Measurements from ENCODE around the gene ECSIT. TPM values are rescaled to one million over a fixed set of nuclear protein-coding genes. Genes with fewer than 3 reads are reported as not detected.

ECSIT gene
- total and polyA plus RNA-seq, 4 donors, result 31.7 to 58.8 (median 40.4) TPM

- Histone ChIP-seq H3K36me3 (ENCODE audit: control insufficient read depth in 4 of 4, insufficient read depth in 4 of 4, low read length in 4 of 4) (no peaks in the 10 kb centered on the region), H3K4me3 (no peak overlapping the region), H3K9me3 (ENCODE audit: control insufficient read depth in 4 of 4, insufficient read depth in 3 of 4, low read length in 3 of 4) (no peaks in the 10 kb centered on the region), H3K27ac (ENCODE audit: low read depth in 1 of 2, low read length in 1 of 2) (no peak overlapping the region), H3K9ac (ENCODE audit: insufficient read depth in 1 of 2, low read length in 2 of 2) (no peak overlapping the region), H3K27me3 (ENCODE audit: control insufficient read depth in 3 of 3, insufficient read depth in 3 of 3, low read length in 2 of 3) (peaks cover 0 to 3% (median 0%) of the 10 kb centered on the region in 3 donors), H3K4me1 (ENCODE audit: control insufficient read depth in 5 of 5, insufficient read depth in 5 of 5, low read length in 5 of 5) (peaks cover 0 to 3% (median 0%) of the 10 kb centered on the region in 5 donors)
- no peak for TF ChIP-seq CTCF (IDR thresholded peaks at IDR 0.05; ENCODE audit: control extremely low read depth, extremely low read depth)
- WGBS, 2 donors, result 86 to 89% methylated on average over 20 of the region's 20 CpGs
- DNase-seq (no peak), ATAC-seq (ENCODE audit: insufficient read depth, low FRiP score) (no peak)
Measured at GRCh38 chr19:11457831-11458230, 71.1 kb downstream of the ECSIT start.

GRCh38 chr19:11457115-11457514, 71.8 kb downstream of the ECSIT start:
- H3K9me3 ChIP-seq (ENCODE audit: control insufficient read depth in 4 of 4, insufficient read depth in 3 of 4, low read length in 3 of 4), result no peaks in the 10 kb centered on the region
- no peak for TF ChIP-seq CTCF (IDR thresholded peaks at IDR 0.05; ENCODE audit: control extremely low read depth, extremely low read depth)
- peaks cover 0 to 3% (median 0%) of the 10 kb centered on the region in 3 donors for H3K27me3 ChIP-seq (ENCODE audit: control insufficient read depth in 3 of 3, insufficient read depth in 3 of 3, low read length in 2 of 3)
- no peak overlapping the region for H3K4me3 ChIP-seq
- H3K9ac ChIP-seq (ENCODE audit: insufficient read depth in 1 of 2, low read length in 2 of 2), result no peak overlapping the region
- WGBS, 2 donors, result 43 to 54% methylated on average over 16 of the region's 18 CpGs
- ATAC-seq (ENCODE audit: insufficient read depth, low FRiP score) (no peak), DNase-seq (no peak)
- H3K27ac ChIP-seq (ENCODE audit: low read depth in 1 of 2, low read length in 1 of 2), result no peak overlapping the region
- H3K36me3 ChIP-seq (ENCODE audit: control insufficient read depth in 4 of 4, insufficient read depth in 4 of 4, low read length in 4 of 4), result no peaks in the 10 kb centered on the region
- H3K4me1 ChIP-seq (ENCODE audit: control insufficient read depth in 5 of 5, insufficient read depth in 5 of 5, low read length in 5 of 5), result peaks cover 0 to 10% (median 0%) of the 10 kb centered on the region in 5 donors

- DNase-seq, result no peak
- no peaks in the 10 kb centered on the region for H3K9me3 ChIP-seq (ENCODE audit: control insufficient read depth in 4 of 4, insufficient read depth in 3 of 4, low read length in 3 of 4)
- H3K36me3 ChIP-seq (ENCODE audit: control insufficient read depth in 4 of 4, insufficient read depth in 4 of 4, low read length in 4 of 4), result no peaks in the 10 kb centered on the region
- H3K4me1 ChIP-seq (ENCODE audit: control insufficient read depth in 5 of 5, insufficient read depth in 5 of 5, low read length in 5 of 5), result peaks cover 0 to 14% (median 0%) of the 10 kb centered on the region in 5 donors
- WGBS, 2 donors, result 87 to 93% methylated on average over 7 of the region's 7 CpGs
- no peak overlapping the region for H3K27ac ChIP-seq (ENCODE audit: low read depth in 1 of 2, low read length in 1 of 2)
- no peak overlapping the region for H3K9ac ChIP-seq (ENCODE audit: insufficient read depth in 1 of 2, low read length in 2 of 2)
- no peak for ATAC-seq (ENCODE audit: insufficient read depth, low FRiP score)
- H3K4me3 ChIP-seq, result no peak overlapping the region
- H3K27me3 ChIP-seq (ENCODE audit: control insufficient read depth in 3 of 3, insufficient read depth in 3 of 3, low read length in 2 of 3), result peaks cover 0 to 3% (median 0%) of the 10 kb centered on the region in 3 donors
- TF ChIP-seq CTCF (IDR thresholded peaks at IDR 0.05; ENCODE audit: control extremely low read depth, extremely low read depth), result no peak
Measured at GRCh38 chr19:11456659-11457058, 72.3 kb downstream of the ECSIT start.

Small RNA genes within 50 kb of the gene (small RNA-seq; reads per million reads assigned to genes)
- gene MIR7974 (ENCODE audit: low replicate concordance) (0.13 reads per million), gene RN7SL833P (ENCODE audit: low replicate concordance) (0.29 reads per million, percentile 32 among the genes with 10 or more reads in this experiment)

Other genes with a start within 250 kb of the ECSIT start
- not detected for gene TSPAN16, start 233.0 kb downstream of the ECSIT start, total RNA-seq
- gene TSPAN16, start 233.0 kb downstream of the ECSIT start, polyA plus RNA-seq, result not detected
- gene RAB3D, start 189.5 kb downstream of the ECSIT start, total RNA-seq, result 10 to 100 TPM; 28.0 to 73.2 TPM
- 10 to 100 TPM; 16.0 to 18.6 TPM for gene RAB3D, start 189.5 kb downstream of the ECSIT start, polyA plus RNA-seq
- gene TMEM205, start 182.9 kb downstream of the ECSIT start, total RNA-seq, result 100 to 1,000 TPM; 101 to 125 TPM
- gene TMEM205, start 182.9 kb downstream of the ECSIT start, polyA plus RNA-seq, result 100 to 1,000 TPM; 129 to 166 TPM
- gene CCDC159, start 182.6 kb downstream of the ECSIT start, total RNA-seq, result 10 to 100 TPM; 25.8 to 26.5 TPM
- 10 to 100 TPM; 40.9 to 55.2 TPM for gene CCDC159, start 182.6 kb downstream of the ECSIT start, polyA plus RNA-seq
- gene PLPPR2, start 173.7 kb downstream of the ECSIT start, total RNA-seq, result 10 to 100 TPM in 1 of 2 donors, 1 to 10 TPM in 1; 9.1 to 33.2 TPM
- gene PLPPR2, start 173.7 kb downstream of the ECSIT start, polyA plus RNA-seq, result 10 to 100 TPM; 15.3 to 35.1 TPM
- 1 to 10 TPM; 1.1 to 4.1 TPM for gene SWSAP1, start 154.5 kb downstream of the ECSIT start, total RNA-seq
- gene SWSAP1, start 154.5 kb downstream of the ECSIT start, polyA plus RNA-seq, result 1 to 10 TPM; 3.5 to 4.0 TPM
- 10 to 100 TPM; 14.5 to 20.6 TPM for gene EPOR, start 144.8 kb downstream of the ECSIT start, total RNA-seq
- 10 to 100 TPM in 1 of 2 donors, 1 to 10 TPM in 1; 8.7 to 14.7 TPM for gene EPOR, start 144.8 kb downstream of the ECSIT start, polyA plus RNA-seq
- gene RGL3, start 109.8 kb downstream of the ECSIT start, total RNA-seq, result 10 to 100 TPM; 35.2 to 45.2 TPM
- 10 to 100 TPM; 10.4 to 39.3 TPM for gene RGL3, start 109.8 kb downstream of the ECSIT start, polyA plus RNA-seq
- 1 to 10 TPM; 3.9 to 9.8 TPM for gene ODAD3, start 94.0 kb downstream of the ECSIT start, total RNA-seq
- 1 to 10 TPM; 2.0 to 4.5 TPM for gene ODAD3, start 94.0 kb downstream of the ECSIT start, polyA plus RNA-seq
- 100 to 1,000 TPM; 115 to 315 TPM for gene PRKCSH, start 93.5 kb downstream of the ECSIT start, total RNA-seq
- gene PRKCSH, start 93.5 kb downstream of the ECSIT start, polyA plus RNA-seq, result 100 to 1,000 TPM; 142 to 174 TPM
- under 1 TPM in 1 of 2 donors, not detected in 1; 0.34 TPM for gene ELAVL3, start 48.1 kb downstream of the ECSIT start, total RNA-seq
- gene ELAVL3, start 48.1 kb downstream of the ECSIT start, polyA plus RNA-seq, result under 1 TPM in 1 of 2 donors, not detected in 1; 0.15 TPM
- 10 to 100 TPM in 1 of 2 donors, 1 to 10 TPM in 1; 5.4 to 12.9 TPM for gene ZNF653, start 23.3 kb downstream of the ECSIT start, total RNA-seq
- 10 to 100 TPM in 1 of 2 donors, 1 to 10 TPM in 1; 7.7 to 10.2 TPM for gene ZNF653, start 23.3 kb downstream of the ECSIT start, polyA plus RNA-seq
- gene CNN1, start 9.7 kb upstream of the ECSIT start, total RNA-seq, result 10 to 100 TPM; 16.5 to 34.9 TPM
- 10 to 100 TPM; 17.2 to 27.8 TPM for gene CNN1, start 9.7 kb upstream of the ECSIT start, polyA plus RNA-seq
- gene ELOF1, start 30.1 kb upstream of the ECSIT start, total RNA-seq, result 10 to 100 TPM; 19.2 to 64.2 TPM
- 10 to 100 TPM; 56.9 to 82.8 TPM for gene ELOF1, start 30.1 kb upstream of the ECSIT start, polyA plus RNA-seq
- gene ACP5, start 48.5 kb upstream of the ECSIT start, total RNA-seq, result 100 to 1,000 TPM in 1 of 2 donors, 10 to 100 TPM in 1; 22.5 to 184 TPM
- 100 to 1,000 TPM in 1 of 2 donors, 10 to 100 TPM in 1; 95.6 to 301 TPM for gene ACP5, start 48.5 kb upstream of the ECSIT start, polyA plus RNA-seq
- 10 to 100 TPM; 10.2 to 30.6 TPM for gene ZNF627, start 68.3 kb upstream of the ECSIT start, total RNA-seq
- gene ZNF627, start 68.3 kb upstream of the ECSIT start, polyA plus RNA-seq, result 1 to 10 TPM; 4.8 to 7.4 TPM
- 10 to 100 TPM in 1 of 2 donors, 1 to 10 TPM in 1; 5.2 to 13.1 TPM for gene ZNF823, start 209.8 kb upstream of the ECSIT start, total RNA-seq
- 1 to 10 TPM; 2.4 to 4.6 TPM for gene ZNF823, start 209.8 kb upstream of the ECSIT start, polyA plus RNA-seq
- 10 to 100 TPM in 1 of 2 donors, 1 to 10 TPM in 1; 9.4 to 26.4 TPM for gene ZNF441, start 237.9 kb upstream of the ECSIT start, total RNA-seq
- gene ZNF441, start 237.9 kb upstream of the ECSIT start, polyA plus RNA-seq, result 1 to 10 TPM; 3.7 to 3.8 TPM